Measurements from ENCODE around the gene OTOS. TPM values are rescaled to one million over a fixed set of nuclear protein-coding genes. Genes with fewer than 3 reads are reported as not detected.

OTOS gene
- total RNA-seq, 4 donors from 2014 or later, result not detected

- Histone ChIP-seq H3K36me3 (no peaks in the 10 kb centered on the region), H3K27ac (no peak overlapping the region), H3K4me3 (no peak overlapping the region), H3K9me3 (no peaks in the 10 kb centered on the region), H3K4me1 (no peaks in the 10 kb centered on the region), H3K27me3 (peaks cover 0 to 19% (median 4%) of the 10 kb centered on the region in 3 donors)
- no peak for ATAC-seq
- TF ChIP-seq POLR2A (IDR thresholded peaks at IDR 0.05) (no peak), CTCF (IDR thresholded peaks at IDR 0.05 in 4 of 5, conservative IDR thresholded peaks at IDR 0.05 in 1 of 5) (no peak)
- intact Hi-C loops (cut with DNase I; ENCODE audit: low total_unique reads) (no loop called here), in situ Hi-C loops (cut with MboI; ENCODE audit: low sequenced_read_pairs in 4 of 4) (no loop called here)
- no peak for DNase-seq
These were observed 26.2 kb downstream of the OTOS start for GRCh38 chr2:240114233-240114632.

GRCh38 chr2:240112914-240113690, 27.4 kb downstream of the OTOS start:
- Histone ChIP-seq H3K9me3 (no peaks in the 10 kb centered on the region), H3K4me3 (no peak overlapping the region), H3K4me1 (no peaks in the 10 kb centered on the region), H3K27me3 (peaks cover 0 to 19% (median 4%) of the 10 kb centered on the region in 3 donors), H3K36me3 (no peaks in the 10 kb centered on the region), H3K27ac (no peak overlapping the region)
- TF ChIP-seq POLR2A (IDR thresholded peaks at IDR 0.05), result no peak
- no peak for TF ChIP-seq CTCF (IDR thresholded peaks at IDR 0.05 in 4 of 5, conservative IDR thresholded peaks at IDR 0.05 in 1 of 5)
- DNase-seq (no peak), ATAC-seq (no peak)
- in situ Hi-C loops (cut with MboI; ENCODE audit: low sequenced_read_pairs in 4 of 4) (no loop called here), intact Hi-C loops (cut with DNase I; ENCODE audit: low total_unique reads) (no loop called here)

- in situ Hi-C loops (cut with MboI; ENCODE audit: low sequenced_read_pairs in 4 of 4), result no loop called here
These were observed 29.2 kb downstream of the OTOS start for GRCh38 chr2:240111253-240111652.

GRCh38 chr2:240109386-240109785, 31.1 kb downstream of the OTOS start:
- DNase-seq (no peak), ATAC-seq (no peak)
- Histone ChIP-seq H3K4me3 (no peak overlapping the region), H3K27me3 (peaks cover 0 to 13% (median 4%) of the 10 kb centered on the region in 3 donors), H3K4me1 (no peaks in the 10 kb centered on the region), H3K27ac (no peak overlapping the region), H3K36me3 (no peaks in the 10 kb centered on the region), H3K9me3 (no peaks in the 10 kb centered on the region)
- in situ Hi-C loops (cut with MboI; ENCODE audit: low sequenced_read_pairs in 4 of 4) (no loop called here), intact Hi-C loops (cut with DNase I; ENCODE audit: low total_unique reads) (no loop called here)
- no peak for TF ChIP-seq CTCF (IDR thresholded peaks at IDR 0.05 in 4 of 5, conservative IDR thresholded peaks at IDR 0.05 in 1 of 5)
- TF ChIP-seq POLR2A (IDR thresholded peaks at IDR 0.05), result no peak

More at GRCh38 chr2:240111253-240111652, 29.2 kb downstream of the OTOS start:
- Histone ChIP-seq H3K27me3 (peaks cover 0 to 19% (median 4%) of the 10 kb centered on the region in 3 donors), H3K9me3 (no peaks in the 10 kb centered on the region), H3K4me3 (no peak overlapping the region), H3K36me3 (no peaks in the 10 kb centered on the region), H3K4me1 (no peaks in the 10 kb centered on the region), H3K27ac (no peak overlapping the region)
- intact Hi-C loops (cut with DNase I; ENCODE audit: low total_unique reads), result no loop called here
- ATAC-seq (no peak), DNase-seq (no peak)
- TF ChIP-seq CTCF (IDR thresholded peaks at IDR 0.05 in 4 of 5, conservative IDR thresholded peaks at IDR 0.05 in 1 of 5) (no peak), POLR2A (IDR thresholded peaks at IDR 0.05) (no peak)

Data from gastrocnemius medialis (tissue), 4 donors.